Adipocyte (in vitro differentiated cells): Measurements from ENCODE around the gene LRRC59.
"Not testable (repeated sequence)": the region's sequence is repeated elsewhere in the genome, so short reads cannot be mapped to it uniquely, and the experiment has no call there.

Experiments
- DNase-seq: peaks from one replicate; pipeline ENCODE4 v3.0.0-alpha.2; 2015; ENCODE audit warnings: low read depth
- H3K27me3 ChIP-seq: replicated peaks from 2 replicates; pipeline ENCODE4 v1.7.0; 2013; ENCODE audit warnings: mild to moderate bottlenecking, low read length, moderate library complexity; ENCODE audit not compliant: control insufficient read depth, insufficient read depth
- H3K36me3 ChIP-seq: 2 replicates; pipeline ENCODE4 v1.7.0; 2013; ENCODE audit warnings: low read length, mild to moderate bottlenecking, moderate library complexity; ENCODE audit not compliant: control insufficient read depth, insufficient read depth, severe bottlenecking
- H3K4me1 ChIP-seq: 2 replicates; pipeline ENCODE4 v1.7.0; 2013; ENCODE audit warnings: mild to moderate bottlenecking, low read length, moderate library complexity; ENCODE audit not compliant: control insufficient read depth, insufficient read depth
- H3K4me3 ChIP-seq: 2 replicates; pipeline ENCODE4 v1.7.0; 2013; ENCODE audit warnings: mild to moderate bottlenecking, low read length, moderate library complexity
- H3K9ac ChIP-seq: 2 replicates; pipeline ENCODE4 v1.7.0; 2013; ENCODE audit warnings: mild to moderate bottlenecking, low read length, moderate library complexity
- H3K9me3 ChIP-seq: 2 replicates; pipeline ENCODE4 v1.7.0; 2013; ENCODE audit warnings: mild to moderate bottlenecking, low read length, moderate library complexity; ENCODE audit not compliant: control insufficient read depth

LRRC59 gene

GRCh38 chr17:50398672-50399071 is 1.3 kb upstream of the LRRC59 start:
- not testable (repeated sequence) for H3K9me3 ChIP-seq, H3K27me3 ChIP-seq, H3K4me3 ChIP-seq, H3K9ac ChIP-seq, DNase-seq
- Histone ChIP-seq H3K4me1 (peaks cover 24% of the 10 kb centered on the region), H3K36me3 (peaks cover 18% of the 10 kb centered on the region)

GRCh38 chr17:50397919-50398285 is 579 bp upstream of the LRRC59 start:
- H3K9me3 ChIP-seq = no peaks in the 10 kb centered on the region
- peaks cover 25% of the 10 kb centered on the region for H3K36me3 ChIP-seq
- no peaks in the 10 kb centered on the region for H3K27me3 ChIP-seq
- H3K4me1 ChIP-seq = peaks cover 24% of the 10 kb centered on the region
- no peak for DNase-seq
- H3K4me3 ChIP-seq = peak overlapping the region; percentile 92
- peak overlapping the region; percentile 97 for H3K9ac ChIP-seq

GRCh38 chr17:50396261-50397110 is 837 bp downstream of the LRRC59 start:
- H3K27me3 ChIP-seq = no peaks in the 10 kb centered on the region
- peaks cover 39% of the 10 kb centered on the region for H3K36me3 ChIP-seq
- DNase-seq = peak; percentile 80
- H3K4me3 ChIP-seq = peak overlapping the region; percentile 92
- peak overlapping the region; percentile 97 for H3K9ac ChIP-seq
- H3K4me1 ChIP-seq = peaks cover 24% of the 10 kb centered on the region
- no peaks in the 10 kb centered on the region for H3K9me3 ChIP-seq

- no peak for DNase-seq
- Histone ChIP-seq H3K4me3 (peak overlapping the region; percentile 92), H3K9me3 (no peaks in the 10 kb centered on the region), H3K36me3 (peaks cover 55% of the 10 kb centered on the region), H3K27me3 (no peaks in the 10 kb centered on the region), H3K4me1 (peaks cover 24% of the 10 kb centered on the region), H3K9ac (peak overlapping the region; percentile 97)
These were observed 2.6 kb downstream of the LRRC59 start for GRCh38 chr17:50394711-50395110.

- H3K4me1 ChIP-seq = peaks cover 24% of the 10 kb centered on the region
- no peaks in the 10 kb centered on the region for H3K9me3 ChIP-seq
- H3K9ac ChIP-seq = no peak overlapping the region
- no peak for DNase-seq
- no peak overlapping the region for H3K4me3 ChIP-seq
- no peaks in the 10 kb centered on the region for H3K27me3 ChIP-seq
- H3K36me3 ChIP-seq = peaks cover 65% of the 10 kb centered on the region
These were observed 3.6 kb downstream of the LRRC59 start for GRCh38 chr17:50393700-50394099.

- Histone ChIP-seq H3K36me3 (peaks cover 76% of the 10 kb centered on the region), H3K9ac (no peak overlapping the region)
These were observed 4.7 kb downstream of the LRRC59 start for GRCh38 chr17:50392621-50393020.

GRCh38 chr17:50389534-50389933 is 7.8 kb downstream of the LRRC59 start:
- H3K36me3 ChIP-seq = peaks cover 98% of the 10 kb centered on the region

More at GRCh38 chr17:50392621-50393020, 4.7 kb downstream of the LRRC59 start:
- Histone ChIP-seq H3K9me3 (no peaks in the 10 kb centered on the region), H3K4me3 (no peak overlapping the region), H3K4me1 (peaks cover 22% of the 10 kb centered on the region), H3K27me3 (no peaks in the 10 kb centered on the region)
- DNase-seq = no peak

GRCh38 chr17:50388728-50389127 is 8.6 kb downstream of the LRRC59 start:
- Histone ChIP-seq H3K4me1 (peaks cover 15% of the 10 kb centered on the region), H3K27me3 (no peaks in the 10 kb centered on the region), H3K9ac (no peak overlapping the region), H3K9me3 (no peaks in the 10 kb centered on the region), H3K36me3 (peaks cover 98% of the 10 kb centered on the region), H3K4me3 (no peak overlapping the region)
- DNase-seq = no peak

More at GRCh38 chr17:50389534-50389933, 7.8 kb downstream of the LRRC59 start:
- no peak overlapping the region for H3K4me3 ChIP-seq
- no peaks in the 10 kb centered on the region for H3K9me3 ChIP-seq
- no peaks in the 10 kb centered on the region for H3K27me3 ChIP-seq
- no peak for DNase-seq
- peaks cover 19% of the 10 kb centered on the region for H3K4me1 ChIP-seq
- no peak overlapping the region for H3K9ac ChIP-seq

- no peak overlapping the region for H3K4me3 ChIP-seq
- H3K9ac ChIP-seq = no peak overlapping the region
- no peaks in the 10 kb centered on the region for H3K9me3 ChIP-seq
- H3K27me3 ChIP-seq = no peaks in the 10 kb centered on the region
- DNase-seq = peak; percentile 19
- peaks cover 98% of the 10 kb centered on the region for H3K36me3 ChIP-seq
- H3K4me1 ChIP-seq = peaks cover 23% of the 10 kb centered on the region
These were observed 10.8 kb downstream of the LRRC59 start for GRCh38 chr17:50386510-50386909.

- Histone ChIP-seq H3K4me1 (peaks cover 23% of the 10 kb centered on the region), H3K36me3 (peaks cover 76% of the 10 kb centered on the region), H3K4me3 (no peak overlapping the region), H3K9ac (no peak overlapping the region), H3K9me3 (no peaks in the 10 kb centered on the region), H3K27me3 (no peaks in the 10 kb centered on the region)
- DNase-seq = no peak
These were observed 14.4 kb downstream of the LRRC59 start for GRCh38 chr17:50382931-50383330.

- Histone ChIP-seq H3K4me3 (no peak overlapping the region), H3K9me3 (no peaks in the 10 kb centered on the region), H3K4me1 (peaks cover 23% of the 10 kb centered on the region), H3K36me3 (peaks cover 66% of the 10 kb centered on the region), H3K27me3 (no peaks in the 10 kb centered on the region), H3K9ac (no peak overlapping the region)
- no peak for DNase-seq
These were observed 15.4 kb downstream of the LRRC59 start for GRCh38 chr17:50381920-50382319.
